ENCODE results near the gene RGL2. TPM values are rescaled to one million over a fixed set of nuclear protein-coding genes. Genes with fewer than 3 reads are reported as not detected.

Gene RGL2
- total RNA-seq, 1 donor from 2014 or later = 112 TPM

- peaks cover 66% of the 10 kb centered on the region for H3K4me1 Mint-ChIP-seq
- H3K27me3 Mint-ChIP-seq (ENCODE audit: low read depth) = no peaks in the 10 kb centered on the region
- DNase-seq (ENCODE audit: low spot score in 2 of 2, unreplicated experiment in 2 of 2) = no peak
- peak overlapping the region; percentile 87 for H3K27ac Mint-ChIP-seq
- H3K36me3 Mint-ChIP-seq = peaks cover 21% of the 10 kb centered on the region
- H3K4me3 Mint-ChIP-seq = peak overlapping the region; percentile 94
- no peak for TF ChIP-seq CTCF (IDR thresholded peaks at IDR 0.05; ENCODE audit: unreplicated experiment)
- no peaks in the 10 kb centered on the region for H3K9me3 Mint-ChIP-seq
Observed at GRCh38 chr6:33315793-33316602, 17.3 kb upstream of the RGL2 start.

- peak overlapping the region; percentile 98 for H3K27ac Mint-ChIP-seq
- no peak for DNase-seq (ENCODE audit: low spot score in 2 of 2, unreplicated experiment in 2 of 2)
- peak overlapping the region; percentile 94 for H3K4me3 Mint-ChIP-seq
- no peak for TF ChIP-seq CTCF (IDR thresholded peaks at IDR 0.05; ENCODE audit: unreplicated experiment)
- no peaks in the 10 kb centered on the region for H3K27me3 Mint-ChIP-seq (ENCODE audit: low read depth)
- peaks cover 16% of the 10 kb centered on the region for H3K36me3 Mint-ChIP-seq
- no peaks in the 10 kb centered on the region for H3K9me3 Mint-ChIP-seq
- H3K4me1 Mint-ChIP-seq = peaks cover 60% of the 10 kb centered on the region
Observed at GRCh38 chr6:33314943-33315792, 16.4 kb upstream of the RGL2 start.

GRCh38 chr6:33314515-33314942, 15.8 kb upstream of the RGL2 start:
- TF ChIP-seq CTCF (IDR thresholded peaks at IDR 0.05; ENCODE audit: unreplicated experiment) = no peak
- H3K36me3 Mint-ChIP-seq = peaks cover 10% of the 10 kb centered on the region
- peak in 1 of 2 experiments; percentile 42 for DNase-seq (ENCODE audit: low spot score in 2 of 2, unreplicated experiment in 2 of 2)
- H3K27me3 Mint-ChIP-seq (ENCODE audit: low read depth) = no peaks in the 10 kb centered on the region
- no peaks in the 10 kb centered on the region for H3K9me3 Mint-ChIP-seq
- peak overlapping the region; percentile 98 for H3K27ac Mint-ChIP-seq
- peaks cover 55% of the 10 kb centered on the region for H3K4me1 Mint-ChIP-seq
- peak overlapping the region; percentile 94 for H3K4me3 Mint-ChIP-seq

GRCh38 chr6:33313709-33314514, 15.2 kb upstream of the RGL2 start, which contains the start of gene TAPBP:
Gene TAPBP (minus strand): TSS chr6:33314078. CDS start chr6:33314041, 37 bp downstream.
- Mint-ChIP-seq H3K36me3 (peaks cover 6% of the 10 kb centered on the region), H3K27ac (peak within 1 kb of the TSS; percentile 98), H3K4me1 (peaks cover 51% of the 10 kb centered on the region), H3K27me3 (ENCODE audit: low read depth) (no peaks in the 10 kb centered on the region), H3K9me3 (no peaks in the 10 kb centered on the region), H3K4me3 (peak within 1 kb of the TSS; percentile 94)
- TF ChIP-seq CTCF (IDR thresholded peaks at IDR 0.05; ENCODE audit: unreplicated experiment) = no peak
- DNase-seq (ENCODE audit: low spot score in 2 of 2, unreplicated experiment in 2 of 2) = peak in 1 of 2 experiments; percentile 73

- peak overlapping the region; percentile 98 for H3K27ac Mint-ChIP-seq
- TF ChIP-seq CTCF (IDR thresholded peaks at IDR 0.05; ENCODE audit: unreplicated experiment) = no peak
- H3K9me3 Mint-ChIP-seq = no peaks in the 10 kb centered on the region
- H3K4me1 Mint-ChIP-seq = peaks cover 45% of the 10 kb centered on the region
- peak overlapping the region; percentile 94 for H3K4me3 Mint-ChIP-seq
- no peaks in the 10 kb centered on the region for H3K27me3 Mint-ChIP-seq (ENCODE audit: low read depth)
- H3K36me3 Mint-ChIP-seq = peaks cover 6% of the 10 kb centered on the region
- peak in 1 of 2 experiments; percentile 64 for DNase-seq (ENCODE audit: low spot score in 2 of 2, unreplicated experiment in 2 of 2)
Observed at GRCh38 chr6:33313105-33313708, 14.5 kb upstream of the RGL2 start.

Data from mesothelial cell of epicardium (in vitro differentiated cells).